ENCODE data around the gene CNTN1.

Gene CNTN1

GRCh38 chr12:40723001-40723400, 30.8 kb downstream of the CNTN1 start:
- no peak overlapping the region for H3K4me2 ChIP-seq (ENCODE audit: low read length)
- DNase-seq = no peak
- H4K8ac ChIP-seq (ENCODE audit: low read depth, low read length) = no peak overlapping the region
- H3K36me3 ChIP-seq (ENCODE audit: control insufficient read depth in 1 of 2, insufficient read depth in 2 of 2, low read length in 2 of 2) = no peaks in the 10 kb centered on the region
- no peaks in the 10 kb centered on the region for H3K9me3 ChIP-seq (ENCODE audit: insufficient read depth, low read depth, low read length)
- no peak overlapping the region for H3K9ac ChIP-seq (ENCODE audit: low read length)
- H3K27ac ChIP-seq (ENCODE audit: low read depth, low read length) = no peak overlapping the region
- no peaks in the 10 kb centered on the region for H3K27me3 ChIP-seq (ENCODE audit: insufficient read depth, low read length)
- no peak overlapping the region for H2AFZ ChIP-seq (ENCODE audit: insufficient read depth, low read length, poor library complexity)
- no peaks in the 10 kb centered on the region for H3K79me1 ChIP-seq (ENCODE audit: low read length)
- no peak overlapping the region for H3K23ac ChIP-seq (ENCODE audit: low read length)
- no peak overlapping the region for H2BK12ac ChIP-seq (ENCODE audit: low read length)
- H3K4ac ChIP-seq (ENCODE audit: low read depth, low read length) = no peak overlapping the region
- no peak overlapping the region for H2AK5ac ChIP-seq (ENCODE audit: low read length)
- WGBS (ENCODE audit: extremely low coverage, insufficient coverage, insufficient read length) = no CpG with 5 or more reads among the region's 6 CpGs
- no peak overlapping the region for H3K4me3 ChIP-seq (ENCODE audit: low read depth, low read length)
- H3K18ac ChIP-seq (ENCODE audit: low read length) = no peak overlapping the region
- H2BK120ac ChIP-seq (ENCODE audit: insufficient read depth, low read length, poor library complexity) = no peak overlapping the region
- H2BK5ac ChIP-seq (ENCODE audit: low read depth, low read length, poor library complexity) = no peak overlapping the region
- no peaks in the 10 kb centered on the region for H3K4me1 ChIP-seq (ENCODE audit: control insufficient read depth in 1 of 2, insufficient read depth in 2 of 2, low read length in 2 of 2)
- no peak overlapping the region for H4K91ac ChIP-seq (ENCODE audit: low read depth, low read length)
- no peak overlapping the region for H4K12ac ChIP-seq (ENCODE audit: low read depth, low read length)
- no peak overlapping the region for H3K14ac ChIP-seq (ENCODE audit: low read length)
- H3K79me2 ChIP-seq (ENCODE audit: control insufficient read depth, insufficient read depth, low read length, poor library complexity) = no peaks in the 10 kb centered on the region

GRCh38 chr12:40726366-40726765, 34.1 kb downstream of the CNTN1 start:
- H2AFZ ChIP-seq (ENCODE audit: insufficient read depth, low read length, poor library complexity) = no peak overlapping the region

GRCh38 chr12:40727774-40728483, 35.7 kb downstream of the CNTN1 start:
- no peak overlapping the region for H2BK12ac ChIP-seq (ENCODE audit: low read length)
- no peak overlapping the region for H2BK120ac ChIP-seq (ENCODE audit: insufficient read depth, low read length, poor library complexity)
- no peaks in the 10 kb centered on the region for H3K36me3 ChIP-seq (ENCODE audit: control insufficient read depth in 1 of 2, insufficient read depth in 2 of 2, low read length in 2 of 2)
- H4K91ac ChIP-seq (ENCODE audit: low read depth, low read length) = no peak overlapping the region
- H4K12ac ChIP-seq (ENCODE audit: low read depth, low read length) = no peak overlapping the region
- no peak overlapping the region for H3K23ac ChIP-seq (ENCODE audit: low read length)
- no peak overlapping the region for H3K9ac ChIP-seq (ENCODE audit: low read length)
- no peaks in the 10 kb centered on the region for H3K79me2 ChIP-seq (ENCODE audit: control insufficient read depth, insufficient read depth, low read length, poor library complexity)
- H3K4me3 ChIP-seq (ENCODE audit: low read depth, low read length) = no peak overlapping the region
- DNase-seq = no peak
- no peaks in the 10 kb centered on the region for H3K9me3 ChIP-seq (ENCODE audit: insufficient read depth, low read depth, low read length)
- no peak overlapping the region for H3K4me2 ChIP-seq (ENCODE audit: low read length)
- H3K14ac ChIP-seq (ENCODE audit: low read length) = no peak overlapping the region
- WGBS (ENCODE audit: extremely low coverage, insufficient coverage, insufficient read length) = no CpG with 5 or more reads among the region's 4 CpGs
- no peak overlapping the region for H2AFZ ChIP-seq (ENCODE audit: insufficient read depth, low read length, poor library complexity)
- H3K27ac ChIP-seq (ENCODE audit: low read depth, low read length) = no peak overlapping the region
- no peak overlapping the region for H2BK5ac ChIP-seq (ENCODE audit: low read depth, low read length, poor library complexity)
- H3K4ac ChIP-seq (ENCODE audit: low read depth, low read length) = no peak overlapping the region
- H4K8ac ChIP-seq (ENCODE audit: low read depth, low read length) = no peak overlapping the region
- no peaks in the 10 kb centered on the region for H3K27me3 ChIP-seq (ENCODE audit: insufficient read depth, low read length)
- peaks cover 0 to 2% of the 10 kb centered on the region in 2 experiments for H3K4me1 ChIP-seq (ENCODE audit: control insufficient read depth in 1 of 2, insufficient read depth in 2 of 2, low read length in 2 of 2)
- H2AK5ac ChIP-seq (ENCODE audit: low read length) = no peak overlapping the region
- no peaks in the 10 kb centered on the region for H3K79me1 ChIP-seq (ENCODE audit: low read length)
- no peak overlapping the region for H3K18ac ChIP-seq (ENCODE audit: low read length)

More at GRCh38 chr12:40726366-40726765, 34.1 kb downstream of the CNTN1 start:
- Histone ChIP-seq H3K4me3 (ENCODE audit: low read depth, low read length) (no peak overlapping the region), H3K79me2 (ENCODE audit: control insufficient read depth, insufficient read depth, low read length, poor library complexity) (no peaks in the 10 kb centered on the region), H3K18ac (ENCODE audit: low read length) (no peak overlapping the region), H3K4me2 (ENCODE audit: low read length) (no peak overlapping the region), H3K9me3 (ENCODE audit: insufficient read depth, low read depth, low read length) (no peaks in the 10 kb centered on the region), H4K8ac (ENCODE audit: low read depth, low read length) (no peak overlapping the region), H2BK120ac (ENCODE audit: insufficient read depth, low read length, poor library complexity) (no peak overlapping the region), H3K23ac (ENCODE audit: low read length) (no peak overlapping the region), H3K36me3 (ENCODE audit: control insufficient read depth in 1 of 2, insufficient read depth in 2 of 2, low read length in 2 of 2) (no peaks in the 10 kb centered on the region), H3K79me1 (ENCODE audit: low read length) (no peaks in the 10 kb centered on the region), H4K91ac (ENCODE audit: low read depth, low read length) (no peak overlapping the region), H3K4ac (ENCODE audit: low read depth, low read length) (no peak overlapping the region), H2BK5ac (ENCODE audit: low read depth, low read length, poor library complexity) (no peak overlapping the region), H3K9ac (ENCODE audit: low read length) (no peak overlapping the region), H2BK12ac (ENCODE audit: low read length) (no peak overlapping the region), H4K12ac (ENCODE audit: low read depth, low read length) (no peak overlapping the region), H3K27ac (ENCODE audit: low read depth, low read length) (no peak overlapping the region), H3K14ac (ENCODE audit: low read length) (no peak overlapping the region), H3K4me1 (ENCODE audit: control insufficient read depth in 1 of 2, insufficient read depth in 2 of 2, low read length in 2 of 2) (peaks cover 0 to 2% of the 10 kb centered on the region in 2 experiments), H3K27me3 (ENCODE audit: insufficient read depth, low read length) (no peaks in the 10 kb centered on the region), H2AK5ac (ENCODE audit: low read length) (no peak overlapping the region)
- DNase-seq = no peak
- WGBS (ENCODE audit: extremely low coverage, insufficient coverage, insufficient read length) = no CpG with 5 or more reads among the region's 1 CpG

- no peaks in the 10 kb centered on the region for H3K36me3 ChIP-seq (ENCODE audit: control insufficient read depth in 1 of 2, insufficient read depth in 2 of 2, low read length in 2 of 2)
- no peak overlapping the region for H3K4me3 ChIP-seq (ENCODE audit: low read depth, low read length)
- no peak overlapping the region for H2BK12ac ChIP-seq (ENCODE audit: low read length)
- H3K27ac ChIP-seq (ENCODE audit: low read depth, low read length) = no peak overlapping the region
- H3K79me2 ChIP-seq (ENCODE audit: control insufficient read depth, insufficient read depth, low read length, poor library complexity) = no peaks in the 10 kb centered on the region
- no peaks in the 10 kb centered on the region for H3K79me1 ChIP-seq (ENCODE audit: low read length)
- H3K27me3 ChIP-seq (ENCODE audit: insufficient read depth, low read length) = no peaks in the 10 kb centered on the region
- H3K4me2 ChIP-seq (ENCODE audit: low read length) = no peak overlapping the region
- no peak overlapping the region for H3K18ac ChIP-seq (ENCODE audit: low read length)
- no peak overlapping the region for H4K91ac ChIP-seq (ENCODE audit: low read depth, low read length)
- H3K14ac ChIP-seq (ENCODE audit: low read length) = no peak overlapping the region
- H2AK5ac ChIP-seq (ENCODE audit: low read length) = no peak overlapping the region
- peaks cover 0 to 2% of the 10 kb centered on the region in 2 experiments for H3K4me1 ChIP-seq (ENCODE audit: control insufficient read depth in 1 of 2, insufficient read depth in 2 of 2, low read length in 2 of 2)
- no peak overlapping the region for H2AFZ ChIP-seq (ENCODE audit: insufficient read depth, low read length, poor library complexity)
- no peak overlapping the region for H3K9ac ChIP-seq (ENCODE audit: low read length)
- no peak overlapping the region for H4K12ac ChIP-seq (ENCODE audit: low read depth, low read length)
- H3K9me3 ChIP-seq (ENCODE audit: insufficient read depth, low read depth, low read length) = no peaks in the 10 kb centered on the region
- H3K23ac ChIP-seq (ENCODE audit: low read length) = no peak overlapping the region
- H2BK5ac ChIP-seq (ENCODE audit: low read depth, low read length, poor library complexity) = no peak overlapping the region
- no peak for DNase-seq
- H3K4ac ChIP-seq (ENCODE audit: low read depth, low read length) = no peak overlapping the region
- no peak overlapping the region for H4K8ac ChIP-seq (ENCODE audit: low read depth, low read length)
- H2BK120ac ChIP-seq (ENCODE audit: insufficient read depth, low read length, poor library complexity) = no peak overlapping the region
- WGBS (ENCODE audit: extremely low coverage, insufficient coverage, insufficient read length) = no CpG with 5 or more reads among the region's 1 CpG
These were observed 38.0 kb downstream of the CNTN1 start for GRCh38 chr12:40730281-40730680.
